Esophagus squamous epithelium (tissue), 5 donors: ENCODE results near the gene PHOX2B. TPM values are rescaled to one million over a fixed set of nuclear protein-coding genes. Genes with fewer than 3 reads are reported as not detected.

Experiments used
- DNase-seq: peaks from one replicate; lab custom pipeline; 2025; lab: John Stamatoyannopoulos, UW
- H3K27ac ChIP-seq, 4 donors: fragments of 200-600 bp; sonication (generic); one replicate each; pipeline ENCODE4 v1.5.1; 2016 to 2019; ENCODE audit warnings: mild to moderate bottlenecking in 1 of 4
- H3K27me3 ChIP-seq, 4 donors: fragments of 200-600 bp; sonication (generic); 1 replicate in 3 of 4; 2 replicates in 1 of 4; pipeline versions ENCODE4 v1.5.1 to v1.6.0; 2017 to 2021; ENCODE audit warnings: antibody characterized with exemption in 1 of 4
- H3K36me3 ChIP-seq, 3 donors: fragments of 200-600 bp; sonication (generic); one replicate each; pipeline ENCODE4 v1.5.1; 2016 to 2019
- H3K4me1 ChIP-seq, 3 donors: fragments of 200-600 bp; sonication (generic); one replicate each; pipeline ENCODE4 v1.5.1; 2017 to 2019
- H3K4me3 ChIP-seq, 4 donors: fragments of 200-600 bp; sonication (generic); 1 replicate in 3 of 4; 2 replicates in 1 of 4; pipeline ENCODE4 v1.5.1; 2016 to 2019; ENCODE audit warnings: mild to moderate bottlenecking in 2 of 4, moderate library complexity in 1 of 4
- H3K9me3 ChIP-seq, 3 donors: fragments of 200-600 bp; sonication (generic); one replicate each; pipeline ENCODE4 v1.5.1; 2016 to 2019
- POLR2A ChIP-seq, 4 donors: fragments of 450-650 bp; IDR thresholded peaks; one replicate each; pipeline ENCODE4 v1.6.1; 2017; ENCODE audit warnings: antibody characterized with exemption in 4 of 4, mild to moderate bottlenecking in 4 of 4, moderate library complexity in 3 of 4
- WGBS, 2 donors: methylation state at CpG; one replicate each; pipeline ENCODE4 v1.1.5; 2018; 5-methylcytosine and 5-hydroxymethylcytosine counted together
- intact Hi-C: fragments of 100-400 bp; cut with DNase I; formaldehyde crosslinking; loops from one replicate; pipeline ENCODE4 v1.15.0; 2022
- total RNA-seq, 4 donors: library from RNA; depleted of rRNA; stranded (reverse); fragments of >200 nt; gene quantifications; one replicate each; pipeline ENCODE4 v1.1.0, GENCODE V29; 2016
- TF ChIP-seq, protein P1 (sequence below), 6 experiments: fragments of 450-650 bp in 4 of 6; fragments of 200-600 bp in 2 of 6; sonication (generic) in 2 of 6; IDR thresholded peaks; one replicate each; pipeline ENCODE4 v1.5.1; 2016 to 2019; ENCODE audit warnings: antibody characterized with exemption in 6 of 6, mild to moderate bottlenecking in 4 of 6, moderate library complexity in 4 of 6
- donor health status: DM: yes; HTN: yes; CAD: no.

Gene PHOX2B
- total RNA-seq, 4 donors from 2014 or later = not detected

DNA sequence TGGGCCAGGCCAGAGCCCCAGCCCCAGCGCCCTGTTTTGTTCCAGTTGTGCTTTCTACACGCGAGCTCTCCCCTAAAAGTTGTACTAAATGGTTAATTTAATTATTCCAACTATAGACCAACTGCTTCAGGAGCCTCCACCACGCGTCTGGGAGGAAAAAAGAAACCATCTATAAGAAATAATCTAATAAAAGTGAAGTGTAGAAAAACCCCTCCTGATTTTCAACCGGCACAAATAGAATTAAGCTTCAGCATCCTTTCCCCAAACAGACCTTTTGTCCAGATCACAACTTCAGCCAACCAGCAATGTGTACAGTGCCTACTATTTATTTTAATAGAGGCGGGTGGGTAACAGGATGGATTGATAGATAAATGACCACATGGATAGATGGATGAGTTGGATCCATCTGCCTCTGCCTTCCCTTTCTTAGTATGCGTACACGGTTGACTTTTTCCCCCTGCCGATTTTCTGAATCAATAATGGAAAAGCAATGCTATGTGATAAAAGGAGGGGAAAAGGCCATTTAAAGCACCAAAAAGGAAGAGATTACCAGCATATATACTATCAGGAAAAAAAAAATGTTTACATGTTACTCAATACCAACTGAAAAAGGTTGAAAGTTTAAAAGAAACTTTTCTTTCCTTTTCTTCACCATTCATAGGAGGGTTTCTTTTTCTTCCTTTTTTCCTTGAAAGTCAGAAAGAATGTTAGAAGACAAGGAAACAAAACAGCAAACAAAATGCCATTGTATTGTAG, 3.7 kb upstream of the PHOX2B start:
- DNase-seq = no peak
- peaks cover 0 to 15% (median 4%) of the 10 kb centered on the region in 3 donors for H3K4me1 ChIP-seq
- no peaks in the 10 kb centered on the region for H3K36me3 ChIP-seq
- H3K4me3 ChIP-seq = no peak overlapping the region
- peaks cover 13 to 100% (median 36%) of the 10 kb centered on the region in 4 donors for H3K27me3 ChIP-seq
- no peaks in the 10 kb centered on the region for H3K9me3 ChIP-seq
- intact Hi-C loops = no loop called here
- 17 to 18% methylated on average over 10 of the region's 10 CpGs for WGBS, 2 donors
- TF ChIP-seq POLR2A (IDR thresholded peaks at IDR 0.05) = no peak
- TF ChIP-seq, protein P1, sequence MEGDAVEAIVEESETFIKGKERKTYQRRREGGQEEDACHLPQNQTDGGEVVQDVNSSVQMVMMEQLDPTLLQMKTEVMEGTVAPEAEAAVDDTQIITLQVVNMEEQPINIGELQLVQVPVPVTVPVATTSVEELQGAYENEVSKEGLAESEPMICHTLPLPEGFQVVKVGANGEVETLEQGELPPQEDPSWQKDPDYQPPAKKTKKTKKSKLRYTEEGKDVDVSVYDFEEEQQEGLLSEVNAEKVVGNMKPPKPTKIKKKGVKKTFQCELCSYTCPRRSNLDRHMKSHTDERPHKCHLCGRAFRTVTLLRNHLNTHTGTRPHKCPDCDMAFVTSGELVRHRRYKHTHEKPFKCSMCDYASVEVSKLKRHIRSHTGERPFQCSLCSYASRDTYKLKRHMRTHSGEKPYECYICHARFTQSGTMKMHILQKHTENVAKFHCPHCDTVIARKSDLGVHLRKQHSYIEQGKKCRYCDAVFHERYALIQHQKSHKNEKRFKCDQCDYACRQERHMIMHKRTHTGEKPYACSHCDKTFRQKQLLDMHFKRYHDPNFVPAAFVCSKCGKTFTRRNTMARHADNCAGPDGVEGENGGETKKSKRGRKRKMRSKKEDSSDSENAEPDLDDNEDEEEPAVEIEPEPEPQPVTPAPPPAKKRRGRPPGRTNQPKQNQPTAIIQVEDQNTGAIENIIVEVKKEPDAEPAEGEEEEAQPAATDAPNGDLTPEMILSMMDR (IDR thresholded peaks at IDR 0.05) = no peak
- no peak overlapping the region for H3K27ac ChIP-seq

DNA sequence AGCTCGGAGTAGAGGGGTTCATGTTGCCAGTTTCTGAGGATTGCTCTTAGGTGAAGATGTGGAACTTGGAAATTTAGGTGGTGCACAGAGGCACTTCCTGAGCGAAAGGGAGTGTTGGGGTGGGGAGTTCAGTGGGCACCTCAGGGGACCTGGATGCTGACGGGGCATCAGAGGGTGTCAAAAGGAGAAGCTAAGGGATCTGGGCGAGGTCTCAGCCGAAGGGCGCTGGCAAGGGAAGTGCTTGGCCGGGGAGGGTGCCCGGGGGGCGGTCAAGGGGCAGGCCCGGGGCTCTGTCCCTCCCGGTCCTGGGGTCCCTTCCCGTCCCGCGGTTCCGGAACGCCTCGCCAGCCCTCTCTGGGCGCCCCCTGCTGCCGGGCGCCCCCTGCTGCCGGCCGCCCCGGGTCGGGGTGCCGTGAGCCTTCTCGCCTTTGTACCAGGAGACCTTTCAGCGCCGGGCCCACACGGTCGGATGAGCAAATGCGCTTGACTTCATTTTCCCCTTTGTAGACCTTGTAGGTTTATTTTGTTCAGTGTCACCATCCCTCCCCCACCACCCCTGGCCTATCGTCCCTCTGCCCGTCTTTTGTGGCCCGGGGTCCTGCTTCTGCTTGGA, 3.0 kb upstream of the PHOX2B start:
- H3K27me3 ChIP-seq = peaks cover 15 to 100% (median 40%) of the 10 kb centered on the region in 4 donors
- WGBS, 2 donors = 9% methylated on average over 21 to 26 of the region's 34 CpGs
- no peak for DNase-seq

GRCh38 chr4:41750626-41751448, 2.3 kb upstream of the PHOX2B start:
- WGBS, 2 donors = 14 to 21% methylated on average over 11 to 14 of the region's 40 CpGs
- Histone ChIP-seq H3K27me3 (peaks cover 15 to 100% (median 43%) of the 10 kb centered on the region in 4 donors), H3K36me3 (no peaks in the 10 kb centered on the region), H3K9me3 (no peaks in the 10 kb centered on the region), H3K4me1 (peaks cover 0 to 27% (median 4%) of the 10 kb centered on the region in 3 donors), H3K27ac (no peak overlapping the region), H3K4me3 (no peak overlapping the region)
- DNase-seq = no peak
- intact Hi-C loops = no loop called here
- TF ChIP-seq, protein P1 (IDR thresholded peaks at IDR 0.05) = no peak
- TF ChIP-seq POLR2A (IDR thresholded peaks at IDR 0.05) = no peak

More for the DNA sequence above, 3.0 kb upstream of the PHOX2B start:
- TF ChIP-seq, protein P1 (IDR thresholded peaks at IDR 0.05) = no peak
- TF ChIP-seq POLR2A (IDR thresholded peaks at IDR 0.05) = no peak
- intact Hi-C loops = no loop called here
- H3K4me3 ChIP-seq = no peak overlapping the region
- H3K4me1 ChIP-seq = peaks cover 0 to 21% (median 4%) of the 10 kb centered on the region in 3 donors
- H3K27ac ChIP-seq = no peak overlapping the region
- H3K36me3 ChIP-seq = no peaks in the 10 kb centered on the region
- H3K9me3 ChIP-seq = no peaks in the 10 kb centered on the region

GRCh38 chr4:41750121-41750625, 1.6 kb upstream of the PHOX2B start:
- no peak for DNase-seq
- WGBS, 2 donors = 11 to 15% methylated on average over 16 to 20 of the region's 20 CpGs
- H3K4me1 ChIP-seq = peaks cover 0 to 33% (median 4%) of the 10 kb centered on the region in 3 donors
- H3K27ac ChIP-seq = no peak overlapping the region
- intact Hi-C loops = no loop called here
- TF ChIP-seq, protein P1 (IDR thresholded peaks at IDR 0.05) = no peak
- TF ChIP-seq POLR2A (IDR thresholded peaks at IDR 0.05) = no peak
- H3K27me3 ChIP-seq = peaks cover 20 to 100% (median 47%) of the 10 kb centered on the region in 4 donors
- no peak overlapping the region for H3K4me3 ChIP-seq
- peaks cover 0 to 5% (median 0%) of the 10 kb centered on the region in 3 donors for H3K9me3 ChIP-seq
- H3K36me3 ChIP-seq = no peaks in the 10 kb centered on the region
